Measurements from ENCODE around the gene NIT2.
"Not testable (repeated sequence)": the region's sequence is repeated elsewhere in the genome, so short reads cannot be mapped to it uniquely, and the experiment has no call there.

The NIT2 gene

GRCh38 chr3:100339786-100340185 is 5.2 kb downstream of the NIT2 start:
- no peak for DNase-seq

- DNase-seq = no peak
Measured at GRCh38 chr3:100340527-100340926, 6.0 kb downstream of the NIT2 start.

GRCh38 chr3:100348727-100349126 is 14.2 kb downstream of the NIT2 start:
- no peak for DNase-seq

GRCh38 chr3:100351770-100352169 is 17.2 kb downstream of the NIT2 start:
- not testable (repeated sequence) for DNase-seq

- DNase-seq = no peak
Measured at GRCh38 chr3:100352296-100353231, 18.0 kb downstream of the NIT2 start.

GRCh38 chr3:100354850-100355249 is 20.3 kb downstream of the NIT2 start:
- DNase-seq = no peak

GRCh38 chr3:100358413-100358812 is 23.9 kb downstream of the NIT2 start:
- DNase-seq = no peak

GRCh38 chr3:100359035-100359434 is 24.5 kb downstream of the NIT2 start:
- no peak for DNase-seq

- no peak for DNase-seq
Measured at GRCh38 chr3:100360757-100361496, 26.4 kb downstream of the NIT2 start.

- DNase-seq = no peak
Measured at GRCh38 chr3:100361897-100362296, 27.3 kb downstream of the NIT2 start.

GRCh38 chr3:100364421-100364820 is 29.9 kb downstream of the NIT2 start:
- DNase-seq = no peak

- DNase-seq = no peak
Measured at GRCh38 chr3:100366424-100366823, 31.9 kb downstream of the NIT2 start.

GRCh38 chr3:100368441-100368840 is 33.9 kb downstream of the NIT2 start:
- no peak for DNase-seq

GRCh38 chr3:100370756-100371155 is 36.2 kb downstream of the NIT2 start:
- DNase-seq = no peak

GRCh38 chr3:100374521-100374920 is 40.0 kb downstream of the NIT2 start:
- DNase-seq = no peak

GRCh38 chr3:100376301-100376700 is 41.7 kb downstream of the NIT2 start:
- DNase-seq = no peak

GRCh38 chr3:100384733-100385525 is 50.4 kb downstream of the NIT2 start:
- DNase-seq = no peak

GRCh38 chr3:100386437-100387074 is 52.0 kb downstream of the NIT2 start:
- DNase-seq = no peak

- no peak for DNase-seq
Measured at GRCh38 chr3:100389025-100389424, 54.5 kb downstream of the NIT2 start.

GRCh38 chr3:100395679-100396431 is 61.3 kb downstream of the NIT2 start:
- DNase-seq = no peak

GRCh38 chr3:100396967-100397366 is 62.4 kb downstream of the NIT2 start:
- DNase-seq = no peak

Measured in NCI-H1930 (cell line).